ENCODE results near the gene DISP1. TPM values are rescaled to one million over a fixed set of nuclear protein-coding genes. Genes with fewer than 3 reads are reported as not detected.

DISP1 gene
- total RNA-seq, 4 donors from 2014 or later: 5.8 to 12.0 (median 7.6) TPM

- WGBS, 2 donors: 75 to 80% methylated on average over 2 of the region's 2 CpGs
- no peak for DNase-seq (ENCODE audit: low spot score in 2 of 2)
- intact Hi-C loops (cut with DNase I; ENCODE audit: low total_unique reads): loop anchor here (10.0 kb wide), 1 partner anchor 295 kb away; no protein-coding TSS in a partner anchor
- H3K4me3 ChIP-seq (ENCODE audit: low read depth, poor library complexity, severe bottlenecking): no peak overlapping the region
- no peak for TF ChIP-seq CTCF (IDR thresholded peaks at IDR 0.05)
- TF ChIP-seq POLR2A (IDR thresholded peaks at IDR 0.05): no peak
Measured at GRCh38 chr1:222790115-222790514, 24.7 kb upstream of the DISP1 start.

- no peak for DNase-seq (ENCODE audit: low spot score in 2 of 2)
- WGBS, 2 donors: 80 to 93% methylated on average over 4 of the region's 4 CpGs
- TF ChIP-seq POLR2A (IDR thresholded peaks at IDR 0.05): no peak
- no peak for TF ChIP-seq CTCF (IDR thresholded peaks at IDR 0.05)
- intact Hi-C loops (cut with DNase I; ENCODE audit: low total_unique reads): loop anchor here (10.0 kb wide), 1 partner anchor 294 kb away; no protein-coding TSS in a partner anchor
- H3K4me3 ChIP-seq (ENCODE audit: low read depth, poor library complexity, severe bottlenecking): no peak overlapping the region
Measured at GRCh38 chr1:222790520-222790919, 24.3 kb upstream of the DISP1 start.

- TF ChIP-seq CTCF (IDR thresholded peaks at IDR 0.05) (no peak), POLR2A (IDR thresholded peaks at IDR 0.05) (no peak)
- DNase-seq (ENCODE audit: low spot score in 2 of 2): no peak
- H3K4me3 ChIP-seq (ENCODE audit: low read depth, poor library complexity, severe bottlenecking): no peak overlapping the region
- 56 to 59% methylated on average over 4 of the region's 4 CpGs for WGBS, 2 donors
- intact Hi-C loops (cut with DNase I; ENCODE audit: low total_unique reads): loop anchor here (10.0 kb wide), 1 partner anchor 294 kb away; no protein-coding TSS in a partner anchor
Measured at GRCh38 chr1:222791006-222791710, 23.7 kb upstream of the DISP1 start.

GRCh38 chr1:222792744-222793143 lies 22.1 kb upstream of the DISP1 start:
- DNase-seq (ENCODE audit: low spot score in 2 of 2): no peak
- TF ChIP-seq POLR2A (IDR thresholded peaks at IDR 0.05) (no peak), CTCF (IDR thresholded peaks at IDR 0.05) (no peak)
- intact Hi-C loops (cut with DNase I; ENCODE audit: low total_unique reads): loop anchor here (10.0 kb wide), 1 partner anchor 292 kb away; no protein-coding TSS in a partner anchor
- H3K4me3 ChIP-seq (ENCODE audit: low read depth, poor library complexity, severe bottlenecking): no peak overlapping the region
- WGBS, 2 donors: 5 to 11% methylated on average over 2 of the region's 2 CpGs

GRCh38 chr1:222794656-222795474 lies 20.0 kb upstream of the DISP1 start:
- DNase-seq (ENCODE audit: low spot score in 2 of 2): no peak
- 91 to 92% methylated on average over 3 to 6 of the region's 6 CpGs for WGBS, 2 donors
- intact Hi-C loops (cut with DNase I; ENCODE audit: low total_unique reads): loop anchor here (10.0 kb wide), 1 partner anchor 290 kb away; no protein-coding TSS in a partner anchor
- H3K4me3 ChIP-seq (ENCODE audit: low read depth, poor library complexity, severe bottlenecking): no peak overlapping the region
- TF ChIP-seq POLR2A (IDR thresholded peaks at IDR 0.05): no peak
- no peak for TF ChIP-seq CTCF (IDR thresholded peaks at IDR 0.05)

Measured in lower leg skin (tissue), 4 donors.